GM21526 (cell line): ENCODE measurements around the gene TMC7.
A peak's percentile ranks its signal among the peaks of the same experiment; 100 is the strongest.

Experiments
- ATAC-seq: cut with Tn5 transposase; IDR thresholded peaks from one replicate; pipeline ENCODE4 v1.9.1; 2021; ENCODE audit warnings: moderate library complexity; ENCODE audit not compliant: unreplicated experiment, low FRiP score

The TMC7 gene

GRCh38 chr16:19021747-19022146 lies 38.0 kb downstream of the TMC7 start:
- no peak for ATAC-seq

- no peak for ATAC-seq
Measured at GRCh38 chr16:19027416-19027815, 43.7 kb downstream of the TMC7 start.

GRCh38 chr16:19029980-19030379 lies 46.2 kb downstream of the TMC7 start:
- ATAC-seq = no peak

DNA sequence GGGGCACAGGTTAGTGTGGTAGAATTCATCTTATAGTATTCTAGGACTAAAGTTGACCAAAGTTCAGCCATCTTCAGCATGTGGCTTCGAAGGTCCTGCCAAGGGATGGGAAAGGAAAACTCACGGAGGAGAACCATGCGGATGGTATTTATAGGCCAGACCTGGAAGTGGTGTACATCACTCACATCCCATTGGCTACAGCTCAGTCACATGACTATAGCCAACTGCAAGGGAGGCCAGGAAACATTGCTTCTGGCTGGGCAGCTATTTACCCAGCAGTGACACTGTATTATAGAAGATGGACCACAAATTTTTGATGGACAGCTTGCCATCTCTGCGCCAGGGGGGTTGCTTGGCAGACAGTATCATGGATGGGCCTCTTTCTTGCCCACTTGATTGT lies 48.0 kb downstream of the TMC7 start:
- ATAC-seq = no peak

DNA sequence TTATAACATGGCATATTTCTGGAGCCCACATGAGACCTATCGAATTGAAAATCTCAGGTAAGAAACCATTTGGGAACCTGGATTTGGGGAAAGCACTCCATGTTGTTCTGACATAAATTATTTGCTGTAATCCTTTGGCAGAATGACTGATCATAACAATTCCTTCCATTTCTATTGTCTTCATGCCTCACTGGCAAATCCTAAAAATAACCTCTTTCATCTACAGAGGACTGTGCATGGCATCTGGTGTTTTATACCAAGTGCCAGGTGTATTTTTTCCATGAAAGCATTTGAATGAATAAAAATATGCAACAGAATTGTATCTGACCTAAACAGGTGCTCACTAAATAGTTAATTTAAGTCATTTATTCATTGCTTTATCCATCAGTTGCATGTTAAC lies 50.0 kb downstream of the TMC7 start:
- ATAC-seq = no peak

GRCh38 chr16:19040400-19040799 lies 56.7 kb downstream of the TMC7 start:
- no peak for ATAC-seq

DNA sequence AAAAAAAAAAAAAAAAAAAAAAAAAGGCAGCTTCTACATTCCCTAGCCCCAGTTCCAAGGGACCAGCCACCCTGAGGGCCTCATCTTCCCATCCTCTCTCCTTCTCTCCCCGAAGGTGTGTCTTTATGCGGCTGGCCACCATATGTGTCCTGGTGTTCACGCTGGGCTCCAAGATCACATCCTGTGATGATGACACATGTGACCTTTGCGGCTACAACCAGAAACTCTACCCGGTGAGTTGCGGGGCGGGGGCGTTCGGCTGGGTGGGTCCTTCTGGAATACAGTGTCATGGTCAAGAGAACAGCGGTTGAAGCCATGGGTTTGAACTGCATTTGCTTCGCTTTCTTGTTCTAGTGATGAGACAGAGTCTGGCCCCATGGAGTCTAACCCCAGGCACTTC lies 61.0 kb downstream of the TMC7 start:
- ATAC-seq = no peak

DNA sequence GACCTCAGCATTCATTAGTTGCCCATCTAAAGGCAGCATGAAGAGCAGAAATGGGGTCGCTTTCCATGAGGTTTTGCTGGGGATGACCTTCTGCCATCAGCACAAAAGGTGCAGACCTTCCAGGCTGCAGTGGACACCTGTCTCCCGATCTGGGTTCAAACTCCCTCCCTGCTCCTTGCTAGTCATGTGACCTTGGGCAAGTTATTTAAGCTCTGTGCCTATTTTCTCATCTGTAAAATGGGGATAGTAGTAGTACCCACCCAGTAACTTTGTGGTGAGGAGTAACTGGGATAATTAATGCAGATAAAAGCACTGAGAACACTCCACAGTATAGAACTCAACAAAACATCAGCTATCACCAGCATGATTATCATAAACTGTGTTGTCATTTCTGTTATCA lies 62.3 kb downstream of the TMC7 start:
- ATAC-seq = no peak

- ATAC-seq = no peak
Measured at GRCh38 chr16:19062706-19063105, 79.0 kb downstream of the TMC7 start.

DNA sequence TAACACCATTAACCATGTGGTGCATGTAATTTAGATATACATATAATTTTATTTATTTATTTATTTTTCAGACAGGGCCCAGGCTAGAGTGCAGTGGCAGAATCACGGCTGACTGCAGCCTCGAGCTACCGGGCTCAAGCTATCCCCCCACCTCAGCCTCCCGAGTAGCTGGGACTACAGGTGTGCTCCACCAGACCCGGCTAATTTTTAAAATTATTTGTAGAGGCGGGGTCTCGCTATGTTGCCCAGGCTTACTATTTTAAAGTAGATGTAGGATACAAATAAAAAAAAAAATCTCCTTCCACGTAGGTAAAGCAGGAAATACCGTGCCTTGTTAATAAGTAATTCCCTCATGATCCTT lies 83.2 kb downstream of the TMC7 start:
- no peak for ATAC-seq

GRCh38 chr16:19067349-19068236 lies 83.9 kb downstream of the TMC7 start, which contains the start of gene COQ7:
Gene COQ7, plus strand, starts transcription at chr16:19067614. Its CDS starts 51 bp downstream, at chr16:19067665.
- ATAC-seq = peak; percentile 87

GRCh38 chr16:19068237-19068815 lies 84.6 kb downstream of the TMC7 start:
- ATAC-seq = no peak

- no peak for ATAC-seq
Measured at GRCh38 chr16:19071811-19072777, 88.4 kb downstream of the TMC7 start.

DNA sequence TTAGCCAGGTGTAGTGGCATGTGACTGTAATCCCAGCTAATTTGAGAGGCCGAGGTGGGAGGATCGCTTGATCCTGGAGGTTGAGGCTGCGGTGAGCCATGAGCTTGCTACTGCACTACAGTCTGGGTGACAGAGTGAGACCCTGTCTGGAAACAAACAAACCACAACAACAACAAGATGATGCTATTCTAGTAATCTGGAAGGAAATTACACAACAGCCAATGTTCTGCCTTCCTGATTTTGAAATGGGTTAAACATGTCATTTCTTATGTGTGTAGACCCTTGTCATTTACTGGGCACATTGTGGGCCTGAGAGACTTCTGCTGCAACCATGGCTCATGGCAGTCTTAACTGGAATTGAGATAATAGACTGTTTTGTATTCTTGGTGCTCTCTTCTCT lies 89.6 kb downstream of the TMC7 start:
- ATAC-seq = no peak

DNA sequence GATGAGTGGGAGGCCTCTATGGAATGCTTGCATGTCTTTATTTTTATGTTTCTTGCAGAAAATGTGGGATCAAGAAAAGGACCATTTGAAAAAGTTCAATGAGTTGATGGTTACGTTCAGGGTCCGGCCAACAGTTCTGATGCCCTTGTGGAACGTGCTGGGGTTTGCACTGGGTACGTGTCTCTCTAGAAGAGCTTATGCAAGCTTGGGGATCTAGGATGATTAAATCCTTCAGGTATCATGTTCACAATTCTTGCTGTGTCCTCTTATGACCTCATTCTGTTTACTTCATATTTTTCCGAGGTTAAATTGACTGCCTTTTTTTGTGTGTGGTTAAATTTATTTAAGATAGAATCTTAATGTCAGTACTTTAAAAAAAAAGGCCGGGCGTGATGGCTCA lies 90.1 kb downstream of the TMC7 start:
- ATAC-seq = no peak

GRCh38 chr16:19075511-19075910 lies 91.8 kb downstream of the TMC7 start:
- ATAC-seq = no peak

DNA sequence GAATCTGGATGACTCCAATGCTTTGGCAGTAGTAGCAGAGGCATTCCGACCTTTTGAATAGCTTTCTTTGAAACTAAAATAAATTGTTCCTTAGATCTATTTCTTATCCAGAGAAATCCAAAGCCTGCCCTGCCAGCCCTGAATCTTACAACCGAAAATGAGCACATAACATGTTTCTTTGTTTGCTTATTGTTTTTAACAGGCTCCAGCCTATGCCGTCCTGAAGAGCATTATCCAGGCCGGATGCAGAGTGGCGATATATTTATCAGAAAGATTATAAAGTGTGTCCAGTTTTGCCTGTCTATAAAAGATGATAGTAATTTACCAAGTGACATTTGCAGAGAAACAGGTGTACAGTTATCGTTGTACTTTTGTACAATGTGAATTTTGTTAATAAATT lies 94.1 kb downstream of the TMC7 start:
- no peak for ATAC-seq

- no peak for ATAC-seq
Measured at GRCh38 chr16:19083670-19084069, 99.9 kb downstream of the TMC7 start.

- ATAC-seq = no peak
Measured at GRCh38 chr16:19084139-19084538, 100.4 kb downstream of the TMC7 start.

DNA sequence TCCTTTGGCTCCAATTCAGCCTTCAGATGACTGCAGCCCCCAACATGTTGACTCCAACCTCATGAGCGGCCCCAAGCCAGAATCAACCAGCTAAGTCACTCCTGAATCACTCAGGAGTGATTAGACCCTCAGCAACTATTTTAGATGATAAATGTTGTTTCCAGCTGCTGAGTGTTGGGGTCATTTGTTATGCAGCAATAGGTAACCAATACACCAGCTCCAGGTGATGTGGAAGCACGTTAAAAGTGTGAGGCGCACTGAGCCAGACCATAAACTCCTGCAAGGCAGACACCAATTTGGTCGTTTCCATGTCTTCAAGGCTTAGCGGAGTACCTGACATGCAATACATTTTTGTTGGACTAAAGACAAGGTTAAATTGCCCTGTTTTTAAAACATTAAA lies 101.1 kb downstream of the TMC7 start:
- ATAC-seq = no peak

GRCh38 chr16:19085679-19086200 lies 102.0 kb downstream of the TMC7 start:
- no peak for ATAC-seq
